Measurements from ENCODE around the gene CCR2.

GRCh38 chr3:46349484-46350261, 4.2 kb upstream of the CCR2 start:
- TF ChIP-seq, protein P1, sequence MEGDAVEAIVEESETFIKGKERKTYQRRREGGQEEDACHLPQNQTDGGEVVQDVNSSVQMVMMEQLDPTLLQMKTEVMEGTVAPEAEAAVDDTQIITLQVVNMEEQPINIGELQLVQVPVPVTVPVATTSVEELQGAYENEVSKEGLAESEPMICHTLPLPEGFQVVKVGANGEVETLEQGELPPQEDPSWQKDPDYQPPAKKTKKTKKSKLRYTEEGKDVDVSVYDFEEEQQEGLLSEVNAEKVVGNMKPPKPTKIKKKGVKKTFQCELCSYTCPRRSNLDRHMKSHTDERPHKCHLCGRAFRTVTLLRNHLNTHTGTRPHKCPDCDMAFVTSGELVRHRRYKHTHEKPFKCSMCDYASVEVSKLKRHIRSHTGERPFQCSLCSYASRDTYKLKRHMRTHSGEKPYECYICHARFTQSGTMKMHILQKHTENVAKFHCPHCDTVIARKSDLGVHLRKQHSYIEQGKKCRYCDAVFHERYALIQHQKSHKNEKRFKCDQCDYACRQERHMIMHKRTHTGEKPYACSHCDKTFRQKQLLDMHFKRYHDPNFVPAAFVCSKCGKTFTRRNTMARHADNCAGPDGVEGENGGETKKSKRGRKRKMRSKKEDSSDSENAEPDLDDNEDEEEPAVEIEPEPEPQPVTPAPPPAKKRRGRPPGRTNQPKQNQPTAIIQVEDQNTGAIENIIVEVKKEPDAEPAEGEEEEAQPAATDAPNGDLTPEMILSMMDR (IDR thresholded peaks at IDR 0.05; ENCODE audit: poor library complexity, severe bottlenecking): no peak
- TF ChIP-seq EZH2 (IDR thresholded peaks at IDR 0.05; ENCODE audit: borderline replicate concordance, insufficient read depth, low read length, poor library complexity, severe bottlenecking): no peak
- TF ChIP-seq, protein P2, sequence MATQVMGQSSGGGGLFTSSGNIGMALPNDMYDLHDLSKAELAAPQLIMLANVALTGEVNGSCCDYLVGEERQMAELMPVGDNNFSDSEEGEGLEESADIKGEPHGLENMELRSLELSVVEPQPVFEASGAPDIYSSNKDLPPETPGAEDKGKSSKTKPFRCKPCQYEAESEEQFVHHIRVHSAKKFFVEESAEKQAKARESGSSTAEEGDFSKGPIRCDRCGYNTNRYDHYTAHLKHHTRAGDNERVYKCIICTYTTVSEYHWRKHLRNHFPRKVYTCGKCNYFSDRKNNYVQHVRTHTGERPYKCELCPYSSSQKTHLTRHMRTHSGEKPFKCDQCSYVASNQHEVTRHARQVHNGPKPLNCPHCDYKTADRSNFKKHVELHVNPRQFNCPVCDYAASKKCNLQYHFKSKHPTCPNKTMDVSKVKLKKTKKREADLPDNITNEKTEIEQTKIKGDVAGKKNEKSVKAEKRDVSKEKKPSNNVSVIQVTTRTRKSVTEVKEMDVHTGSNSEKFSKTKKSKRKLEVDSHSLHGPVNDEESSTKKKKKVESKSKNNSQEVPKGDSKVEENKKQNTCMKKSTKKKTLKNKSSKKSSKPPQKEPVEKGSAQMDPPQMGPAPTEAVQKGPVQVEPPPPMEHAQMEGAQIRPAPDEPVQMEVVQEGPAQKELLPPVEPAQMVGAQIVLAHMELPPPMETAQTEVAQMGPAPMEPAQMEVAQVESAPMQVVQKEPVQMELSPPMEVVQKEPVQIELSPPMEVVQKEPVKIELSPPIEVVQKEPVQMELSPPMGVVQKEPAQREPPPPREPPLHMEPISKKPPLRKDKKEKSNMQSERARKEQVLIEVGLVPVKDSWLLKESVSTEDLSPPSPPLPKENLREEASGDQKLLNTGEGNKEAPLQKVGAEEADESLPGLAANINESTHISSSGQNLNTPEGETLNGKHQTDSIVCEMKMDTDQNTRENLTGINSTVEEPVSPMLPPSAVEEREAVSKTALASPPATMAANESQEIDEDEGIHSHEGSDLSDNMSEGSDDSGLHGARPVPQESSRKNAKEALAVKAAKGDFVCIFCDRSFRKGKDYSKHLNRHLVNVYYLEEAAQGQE (IDR thresholded peaks at IDR 0.05; ENCODE audit: borderline replicate concordance): no peak
- TF ChIP-seq SMC3 (conservative IDR thresholded peaks at IDR 0.05; ENCODE audit: poor library complexity): no peak
- no peak for TF ChIP-seq POLR2AphosphoS5 (IDR thresholded peaks at IDR 0.05)
- TF ChIP-seq EP300 (conservative IDR thresholded peaks at IDR 0.05; ENCODE audit: poor library complexity, severe bottlenecking): no peak
- no peak for TF ChIP-seq RAD21 (conservative IDR thresholded peaks at IDR 0.05)

Measured in neural cell (in vitro differentiated cells).